ENCODE data around the gene SVEP1. TPM values are rescaled to one million over a fixed set of nuclear protein-coding genes. Genes with fewer than 3 reads are reported as not detected.

The SVEP1 gene
- total and polyA plus RNA-seq, 2 donors (not counting 1 experiment from before 2014, with no cell fraction given): not detected

DNA sequence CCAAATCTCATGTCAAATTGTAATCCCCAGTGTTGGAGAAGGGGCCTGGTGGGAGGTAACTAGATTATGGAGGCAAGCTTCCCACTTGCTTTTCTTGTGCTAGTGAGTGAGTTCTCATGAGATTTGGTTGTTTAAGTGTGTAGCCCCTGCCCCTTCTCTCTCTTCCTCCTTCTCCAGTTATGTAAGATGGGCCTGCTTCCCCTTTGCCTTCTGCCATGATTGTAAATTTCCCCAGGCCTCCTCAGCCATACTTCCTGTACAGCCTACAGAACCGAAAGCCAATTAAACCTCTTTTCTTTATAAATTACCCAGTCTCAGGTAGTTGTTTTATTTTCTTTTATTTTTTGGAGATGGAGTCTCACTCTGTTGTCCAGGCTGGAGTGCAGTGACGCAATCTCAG, 223.6 kb downstream of the SVEP1 start:
- no peak overlapping the region for H3K4me2 ChIP-seq (replicated peaks; ENCODE audit: low read depth, low read length, poor library complexity, severe bottlenecking)
- intact Hi-C loops (cut with micrococcal nuclease): no loop called here
- no peak overlapping the region for H2AFZ ChIP-seq (ENCODE audit: insufficient read depth, low read depth, low read length, poor library complexity, severe bottlenecking)
- no peak overlapping the region for H3K4me3 ChIP-seq (ENCODE audit: control extremely low read depth in 1 of 5, extremely low read depth in 1 of 5, insufficient read depth in 1 of 5, low read depth in 2 of 5, low read length in 4 of 5)
- Mint-ChIP-seq H3K27ac (no peak overlapping the region), H3K4me3 (no peak overlapping the region), H3K9me3 (ENCODE audit: insufficient read depth) (no peaks in the 10 kb centered on the region), H3K4me1 (no peaks in the 10 kb centered on the region), H3K27me3 (no peaks in the 10 kb centered on the region)
- no peak overlapping the region for H3K9ac ChIP-seq (ENCODE audit: low read length)
- H3K79me2 ChIP-seq (ENCODE audit: control insufficient read depth, insufficient read depth, low read length): no peaks in the 10 kb centered on the region
- no peak for ATAC-seq (ENCODE audit: low read depth)
- H3K27me3 ChIP-seq (replicated peaks in 1 of 4; ENCODE audit: control extremely low read depth in 1 of 4, control insufficient read depth in 3 of 4, insufficient read depth in 4 of 4, low read length in 3 of 4): no peaks in the 10 kb centered on the region
- no peak overlapping the region for H3K27ac ChIP-seq (ENCODE audit: low read length in 2 of 2)
- no peak for TF ChIP-seq EZH2 (IDR thresholded peaks at IDR 0.05; ENCODE audit: borderline replicate concordance, insufficient read depth, low read depth, low read length, poor library complexity, severe bottlenecking)
- TF ChIP-seq, protein P1, sequence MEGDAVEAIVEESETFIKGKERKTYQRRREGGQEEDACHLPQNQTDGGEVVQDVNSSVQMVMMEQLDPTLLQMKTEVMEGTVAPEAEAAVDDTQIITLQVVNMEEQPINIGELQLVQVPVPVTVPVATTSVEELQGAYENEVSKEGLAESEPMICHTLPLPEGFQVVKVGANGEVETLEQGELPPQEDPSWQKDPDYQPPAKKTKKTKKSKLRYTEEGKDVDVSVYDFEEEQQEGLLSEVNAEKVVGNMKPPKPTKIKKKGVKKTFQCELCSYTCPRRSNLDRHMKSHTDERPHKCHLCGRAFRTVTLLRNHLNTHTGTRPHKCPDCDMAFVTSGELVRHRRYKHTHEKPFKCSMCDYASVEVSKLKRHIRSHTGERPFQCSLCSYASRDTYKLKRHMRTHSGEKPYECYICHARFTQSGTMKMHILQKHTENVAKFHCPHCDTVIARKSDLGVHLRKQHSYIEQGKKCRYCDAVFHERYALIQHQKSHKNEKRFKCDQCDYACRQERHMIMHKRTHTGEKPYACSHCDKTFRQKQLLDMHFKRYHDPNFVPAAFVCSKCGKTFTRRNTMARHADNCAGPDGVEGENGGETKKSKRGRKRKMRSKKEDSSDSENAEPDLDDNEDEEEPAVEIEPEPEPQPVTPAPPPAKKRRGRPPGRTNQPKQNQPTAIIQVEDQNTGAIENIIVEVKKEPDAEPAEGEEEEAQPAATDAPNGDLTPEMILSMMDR (IDR thresholded peaks at IDR 0.05): no peak
- no peaks in the 10 kb centered on the region for H3K9me3 ChIP-seq (ENCODE audit: control extremely low read depth in 1 of 3, control insufficient read depth in 2 of 3, insufficient read depth in 1 of 3, low read length in 2 of 3)
- 100% methylated on average over 1 of the region's 2 CpGs for WGBS (ENCODE audit: insufficient coverage)
- no peaks in the 10 kb centered on the region for H3K36me3 ChIP-seq (replicated peaks in 1 of 2; ENCODE audit: control extremely low read depth in 1 of 2, control insufficient read depth in 1 of 2, extremely low read depth in 1 of 2, insufficient read depth in 2 of 2, low read length in 1 of 2)
- CTCF ChIA-PET: no interaction called here
- H4K20me1 ChIP-seq (ENCODE audit: control insufficient read depth, insufficient read depth, low read length, poor library complexity, severe bottlenecking): no peaks in the 10 kb centered on the region
- POLR2A ChIA-PET: no interaction called here
- H3K4me1 ChIP-seq (ENCODE audit: control insufficient read depth in 2 of 2, insufficient read depth in 2 of 2, low read length in 2 of 2): no peaks in the 10 kb centered on the region
- DNase-seq: no peak

DNA sequence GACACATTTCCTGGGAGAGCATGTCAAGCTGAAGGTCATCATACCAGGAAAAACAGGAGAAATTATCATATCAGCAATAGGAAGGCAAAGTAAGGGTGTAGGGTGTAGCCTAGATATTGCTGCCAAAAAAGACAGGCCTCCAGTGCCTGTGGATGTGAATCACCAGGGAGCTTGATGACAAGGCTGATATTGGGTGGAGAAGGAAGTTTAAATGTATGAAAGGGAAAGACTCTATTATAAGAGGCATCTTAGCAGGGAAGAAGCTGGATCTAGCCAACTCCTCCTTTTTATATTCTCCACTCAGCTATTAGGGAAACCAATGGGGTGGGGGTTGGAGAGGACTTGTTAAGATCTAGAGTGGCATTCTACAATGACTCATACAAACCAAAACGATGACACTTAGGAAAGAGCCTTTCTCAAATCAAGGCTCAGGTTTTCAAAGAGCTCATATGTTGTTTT, 228.5 kb downstream of the SVEP1 start:
- H2AFZ ChIP-seq (ENCODE audit: insufficient read depth, low read depth, low read length, poor library complexity, severe bottlenecking): no peak overlapping the region
- no peaks in the 10 kb centered on the region for H3K4me1 ChIP-seq (ENCODE audit: control insufficient read depth in 2 of 2, insufficient read depth in 2 of 2, low read length in 2 of 2)
- no CpG with 5 or more reads among the region's 1 CpG for WGBS (ENCODE audit: insufficient coverage)
- H3K27me3 ChIP-seq (replicated peaks in 1 of 4; ENCODE audit: control extremely low read depth in 1 of 4, control insufficient read depth in 3 of 4, insufficient read depth in 4 of 4, low read length in 3 of 4): no peaks in the 10 kb centered on the region
- ATAC-seq (ENCODE audit: low read depth) (no peak), DNase-seq (no peak)
- H3K9ac ChIP-seq (ENCODE audit: low read length): no peak overlapping the region
- intact Hi-C loops (cut with micrococcal nuclease): no loop called here
- no peaks in the 10 kb centered on the region for H3K27me3 Mint-ChIP-seq
- POLR2A ChIA-PET: no interaction called here
- no peaks in the 10 kb centered on the region for H4K20me1 ChIP-seq (ENCODE audit: control insufficient read depth, insufficient read depth, low read length, poor library complexity, severe bottlenecking)
- no peak overlapping the region for H3K27ac ChIP-seq (ENCODE audit: low read length in 2 of 2)
- no peaks in the 10 kb centered on the region for H3K9me3 Mint-ChIP-seq (ENCODE audit: insufficient read depth)
- H3K27ac Mint-ChIP-seq: no peak overlapping the region
- CTCF ChIA-PET: no interaction called here
- H3K4me3 Mint-ChIP-seq: no peak overlapping the region
- H3K4me3 ChIP-seq (ENCODE audit: control extremely low read depth in 1 of 5, extremely low read depth in 1 of 5, insufficient read depth in 1 of 5, low read depth in 2 of 5, low read length in 4 of 5): no peak overlapping the region
- H3K79me2 ChIP-seq (ENCODE audit: control insufficient read depth, insufficient read depth, low read length): no peaks in the 10 kb centered on the region
- TF ChIP-seq, protein P1 (IDR thresholded peaks at IDR 0.05): no peak
- TF ChIP-seq EZH2 (IDR thresholded peaks at IDR 0.05; ENCODE audit: borderline replicate concordance, insufficient read depth, low read depth, low read length, poor library complexity, severe bottlenecking): no peak
- no peaks in the 10 kb centered on the region for H3K9me3 ChIP-seq (ENCODE audit: control extremely low read depth in 1 of 3, control insufficient read depth in 2 of 3, insufficient read depth in 1 of 3, low read length in 2 of 3)
- no peak overlapping the region for H3K4me2 ChIP-seq (replicated peaks; ENCODE audit: low read depth, low read length, poor library complexity, severe bottlenecking)
- H3K4me1 Mint-ChIP-seq: no peaks in the 10 kb centered on the region
- no peaks in the 10 kb centered on the region for H3K36me3 ChIP-seq (replicated peaks in 1 of 2; ENCODE audit: control extremely low read depth in 1 of 2, control insufficient read depth in 1 of 2, extremely low read depth in 1 of 2, insufficient read depth in 2 of 2, low read length in 1 of 2)

All from B cell (primary cell).